Common myeloid progenitor, CD34-positive (primary cell): ENCODE results near the gene PDLIM4.

Experiments used
- CTCF ChIA-PET: fragments of 350-600 bp; sonication (Branson Sonifier 250); formaldehyde crosslinking; loops from one replicate; lab custom pipeline; 2021; ENCODE audit warnings: antibody characterized with exemption; lab: Charles Lee
- POLR2A ChIA-PET: fragments of 350-600 bp; sonication (Branson Sonifier 250); formaldehyde crosslinking; loops from one replicate; lab custom pipeline; 2021; ENCODE audit warnings: antibody characterized with exemption; lab: Charles Lee
- DNase-seq, 3 donors: peaks; one replicate each; pipeline versions ENCODE4 v3.0.0 to v3.0.0-alpha.2; 2013
- H3K27ac ChIP-seq, 2 experiments: 1 replicate in 1 of 2; 2 replicates in 1 of 2; pipeline ENCODE4 v1.7.0; 2013; ENCODE audit warnings: inconsistent platforms in 2 of 2, low read length in 2 of 2, mild to moderate bottlenecking in 2 of 2, low read depth in 1 of 2, moderate library complexity in 1 of 2; ENCODE audit not compliant: severe bottlenecking in 2 of 2, insufficient read depth in 1 of 2, poor library complexity in 1 of 2
- H3K27me3 ChIP-seq, 5 experiments: replicated peaks in 2 of 5; 1 replicate in 3 of 5; 2 replicates in 2 of 5; pipeline versions ENCODE4 v1.6.1 to v1.7.0; 2013; ENCODE audit warnings: low read length in 4 of 5, mild to moderate bottlenecking in 2 of 5, moderate library complexity in 2 of 5, inconsistent platforms in 1 of 5; ENCODE audit not compliant: insufficient read depth in 5 of 5, control insufficient read depth in 4 of 5
- H3K36me3 ChIP-seq, 4 experiments: 1 replicate in 2 of 4; 2 replicates in 2 of 4; pipeline versions ENCODE4 v1.6.1 to v1.7.0; 2013; ENCODE audit warnings: low read length in 3 of 4, control low read depth in 1 of 4, mild to moderate bottlenecking in 1 of 4; ENCODE audit not compliant: control insufficient read depth in 4 of 4, insufficient read depth in 4 of 4
- H3K4me1 ChIP-seq, 4 experiments: 1 replicate in 3 of 4; 2 replicates in 1 of 4; pipeline versions ENCODE4 v1.6.1 to v1.7.1; 2013; ENCODE audit warnings: low read length in 3 of 4, mild to moderate bottlenecking in 3 of 4, control low read depth in 1 of 4, inconsistent platforms in 1 of 4, moderate library complexity in 1 of 4; ENCODE audit not compliant: control insufficient read depth in 4 of 4, insufficient read depth in 4 of 4; ENCODE audit errors: control extremely low read depth in 1 of 4
- H3K4me3 ChIP-seq, 7 experiments: 1 replicate in 4 of 7; 2 replicates in 3 of 7; pipeline versions ENCODE4 v1.5.1 to v1.7.0; 2013; ENCODE audit warnings: mild to moderate bottlenecking in 7 of 7, low read length in 6 of 7, moderate library complexity in 6 of 7, inconsistent platforms in 2 of 7, low read depth in 2 of 7, control low read depth in 1 of 7; ENCODE audit not compliant: insufficient read depth in 4 of 7, control insufficient read depth in 1 of 7; ENCODE audit errors: extremely low read depth in 1 of 7
- H3K9me3 ChIP-seq, 5 experiments: 1 replicate in 4 of 5; 2 replicates in 1 of 5; pipeline versions ENCODE4 v1.6.1 to v1.7.1; 2013; ENCODE audit warnings: low read length in 4 of 5, mild to moderate bottlenecking in 2 of 5, inconsistent platforms in 1 of 5, low read depth in 1 of 5, moderate library complexity in 1 of 5; ENCODE audit not compliant: control insufficient read depth in 4 of 5, insufficient read depth in 2 of 5; ENCODE audit errors: control extremely low read depth in 1 of 5
- WGBS: methylation state at CpG from one replicate; pipeline ENCODE4 v1.1.5; 2013; ENCODE audit not compliant: insufficient coverage; 5-methylcytosine and 5-hydroxymethylcytosine counted together

PDLIM4 gene

DNA sequence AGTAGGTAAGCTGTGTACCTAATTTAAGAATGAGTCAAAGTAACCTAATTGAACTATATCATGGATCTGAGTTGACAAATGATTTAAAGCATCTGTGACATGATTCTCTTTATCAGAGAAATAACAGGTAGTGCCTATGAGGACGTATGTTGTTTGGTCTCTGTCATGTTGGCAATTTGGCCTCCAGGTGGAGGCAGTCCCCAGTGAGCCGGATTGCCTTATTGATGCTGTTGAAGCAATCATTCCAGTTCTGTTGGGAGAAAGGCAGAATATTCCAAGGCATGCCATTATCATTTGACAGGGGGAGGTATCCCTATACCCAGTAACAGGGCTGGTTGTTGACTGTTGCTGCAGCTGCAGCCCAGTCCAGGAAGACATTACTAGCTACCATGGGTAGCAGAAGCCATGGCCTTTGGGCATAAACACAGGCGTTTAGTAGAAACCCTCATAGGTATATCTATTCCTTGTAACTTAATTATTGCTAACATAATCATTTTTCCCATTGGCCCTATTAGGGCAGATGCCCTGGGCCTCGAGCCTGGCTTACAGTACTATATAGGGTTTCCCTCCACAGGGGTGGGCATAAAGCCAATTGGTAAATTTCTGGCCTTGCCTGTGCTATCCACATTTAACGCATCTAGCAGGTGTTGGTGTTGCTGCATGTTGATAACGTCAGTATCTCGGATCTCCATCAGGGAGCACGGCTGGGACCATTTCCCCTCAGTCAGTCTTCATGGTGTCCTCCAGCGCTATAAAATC, 24.5 kb downstream of the PDLIM4 start:
- WGBS = 100% methylated on average over 7 of the region's 9 CpGs
- Histone ChIP-seq H3K27me3 (no peaks in the 10 kb centered on the region), H3K36me3 (no peaks in the 10 kb centered on the region), H3K4me1 (no peaks in the 10 kb centered on the region), H3K9me3 (no peaks in the 10 kb centered on the region), H3K27ac (no peak overlapping the region), H3K4me3 (no peak overlapping the region)
- CTCF ChIA-PET = interaction anchor here (0.8 to 4.5 kb wide), 8 partner anchors 10 to 44 kb away, joined by 3 to 26 read pairs (median 4); no protein-coding TSS in a partner anchor
- no peak for DNase-seq
- POLR2A ChIA-PET = interaction anchor here (1.1 kb wide), 1 partner anchor 11 kb away, joined by 4 read pairs; no protein-coding TSS in a partner anchor

DNA sequence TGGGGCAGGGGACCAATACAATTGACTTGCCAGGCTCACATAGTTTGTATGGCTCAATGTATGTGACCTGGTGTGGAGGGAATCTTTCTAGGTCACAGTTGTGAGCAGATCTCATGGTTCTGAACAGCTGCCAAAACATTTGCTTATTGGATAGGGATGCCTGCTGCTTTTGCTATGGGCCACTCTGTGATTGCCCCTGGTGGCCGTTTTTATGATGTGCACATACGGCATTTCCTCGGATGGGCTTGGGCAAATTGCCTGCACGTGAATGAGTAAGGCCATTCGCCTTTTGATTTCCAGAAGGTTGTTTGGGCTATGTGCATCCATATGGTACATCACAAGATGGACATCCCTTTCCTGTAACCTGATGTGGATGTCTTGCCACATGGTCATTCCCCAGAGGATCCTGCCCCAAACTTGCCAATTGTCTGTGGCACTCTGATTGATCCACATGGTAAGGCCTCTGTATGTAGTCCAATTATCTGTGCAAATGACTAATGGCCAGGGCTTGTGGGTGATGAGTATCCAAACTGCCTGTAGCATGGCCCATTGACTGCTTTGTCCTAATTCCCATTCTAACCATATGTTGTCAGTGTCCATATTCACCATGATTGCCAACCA, 26.0 kb downstream of the PDLIM4 start:
- ChIA-PET POLR2A (no interaction called here), CTCF (interaction anchor here (1.1 to 4.5 kb wide), 3 partner anchors 9 to 37 kb away, joined by 3 to 26 read pairs (median 6); no protein-coding TSS in a partner anchor)
- WGBS = 91% methylated on average over 5 of the region's 5 CpGs
- peak in 2 of 3 donors; percentile 55 to 57 for DNase-seq
- no peaks in the 10 kb centered on the region for H3K36me3 ChIP-seq
- H3K4me1 ChIP-seq = no peaks in the 10 kb centered on the region
- H3K27me3 ChIP-seq = no peaks in the 10 kb centered on the region
- H3K9me3 ChIP-seq = no peaks in the 10 kb centered on the region
- no peak overlapping the region for H3K4me3 ChIP-seq
- H3K27ac ChIP-seq = no peak overlapping the region

DNA sequence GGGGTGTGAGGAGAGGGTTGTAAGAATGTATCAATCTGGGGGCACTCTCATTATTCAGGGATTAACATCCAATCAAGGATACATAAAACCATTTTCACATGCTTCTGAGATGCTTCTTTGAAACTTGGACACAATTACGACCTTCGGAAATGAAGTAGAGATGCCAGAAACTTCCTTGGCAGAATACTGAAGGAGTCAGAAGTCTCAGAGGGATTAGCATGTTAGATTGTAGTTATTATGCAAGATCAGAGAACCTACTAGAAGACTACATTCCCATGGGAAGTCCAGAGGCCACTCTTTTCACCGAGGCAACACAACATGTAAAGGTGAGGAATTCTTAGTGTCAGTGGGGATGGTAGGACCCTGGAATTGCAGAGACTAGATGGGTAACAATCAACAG, 31.6 kb downstream of the PDLIM4 start:
- H3K36me3 ChIP-seq = no peaks in the 10 kb centered on the region
- no peak for DNase-seq
- WGBS = 100% methylated on average over 2 of the region's 3 CpGs
- peaks cover 8 to 17% (median 15%) of the 10 kb centered on the region in 4 experiments for H3K4me1 ChIP-seq
- H3K27ac ChIP-seq = no peak overlapping the region
- H3K4me3 ChIP-seq = no peak overlapping the region
- H3K27me3 ChIP-seq = peaks cover 0 to 2% (median 0%) of the 10 kb centered on the region in 5 experiments
- POLR2A ChIA-PET = no interaction called here
- CTCF ChIA-PET = interaction anchor here (0.8 kb wide), 1 partner anchor 51 kb away, joined by 3 read pairs; no protein-coding TSS in a partner anchor
- H3K9me3 ChIP-seq = no peaks in the 10 kb centered on the region

DNA sequence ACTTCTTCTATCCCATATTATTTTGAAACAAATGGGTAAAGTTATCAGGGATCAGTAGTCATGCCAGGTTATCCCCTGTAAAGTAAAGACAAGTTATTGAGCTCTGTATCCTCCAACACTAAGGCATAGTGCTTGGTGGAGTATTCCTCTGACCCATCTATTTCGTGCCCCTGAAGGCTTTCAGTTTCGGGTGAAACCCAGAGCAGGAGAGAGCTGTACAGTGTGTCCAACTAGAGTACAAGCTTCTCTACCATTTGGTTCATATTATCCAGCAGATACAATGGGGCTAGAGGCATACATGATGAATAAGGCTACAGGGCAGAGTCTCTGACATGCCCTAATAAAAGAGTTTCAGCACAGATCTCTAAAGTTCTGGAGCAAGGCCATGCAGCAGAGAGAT, 33.5 kb downstream of the PDLIM4 start:
- Histone ChIP-seq H3K27me3 (peaks cover 0 to 2% (median 0%) of the 10 kb centered on the region in 5 experiments), H3K4me3 (no peak overlapping the region), H3K36me3 (no peaks in the 10 kb centered on the region), H3K4me1 (peaks cover 14 to 36% (median 33%) of the 10 kb centered on the region in 4 experiments), H3K9me3 (no peaks in the 10 kb centered on the region), H3K27ac (no peak overlapping the region)
- POLR2A ChIA-PET = interaction anchor here (1.1 kb wide), 1 partner anchor 88 kb away, joined by 3 read pairs; no protein-coding TSS in a partner anchor
- CTCF ChIA-PET = interaction anchor here (3.4 to 6.6 kb wide), 2 partner anchors 10 to 17 kb away, joined by 26 to 41 read pairs; no protein-coding TSS in a partner anchor
- WGBS = 100% methylated on average over 1 of the region's 2 CpGs
- DNase-seq = no peak

DNA sequence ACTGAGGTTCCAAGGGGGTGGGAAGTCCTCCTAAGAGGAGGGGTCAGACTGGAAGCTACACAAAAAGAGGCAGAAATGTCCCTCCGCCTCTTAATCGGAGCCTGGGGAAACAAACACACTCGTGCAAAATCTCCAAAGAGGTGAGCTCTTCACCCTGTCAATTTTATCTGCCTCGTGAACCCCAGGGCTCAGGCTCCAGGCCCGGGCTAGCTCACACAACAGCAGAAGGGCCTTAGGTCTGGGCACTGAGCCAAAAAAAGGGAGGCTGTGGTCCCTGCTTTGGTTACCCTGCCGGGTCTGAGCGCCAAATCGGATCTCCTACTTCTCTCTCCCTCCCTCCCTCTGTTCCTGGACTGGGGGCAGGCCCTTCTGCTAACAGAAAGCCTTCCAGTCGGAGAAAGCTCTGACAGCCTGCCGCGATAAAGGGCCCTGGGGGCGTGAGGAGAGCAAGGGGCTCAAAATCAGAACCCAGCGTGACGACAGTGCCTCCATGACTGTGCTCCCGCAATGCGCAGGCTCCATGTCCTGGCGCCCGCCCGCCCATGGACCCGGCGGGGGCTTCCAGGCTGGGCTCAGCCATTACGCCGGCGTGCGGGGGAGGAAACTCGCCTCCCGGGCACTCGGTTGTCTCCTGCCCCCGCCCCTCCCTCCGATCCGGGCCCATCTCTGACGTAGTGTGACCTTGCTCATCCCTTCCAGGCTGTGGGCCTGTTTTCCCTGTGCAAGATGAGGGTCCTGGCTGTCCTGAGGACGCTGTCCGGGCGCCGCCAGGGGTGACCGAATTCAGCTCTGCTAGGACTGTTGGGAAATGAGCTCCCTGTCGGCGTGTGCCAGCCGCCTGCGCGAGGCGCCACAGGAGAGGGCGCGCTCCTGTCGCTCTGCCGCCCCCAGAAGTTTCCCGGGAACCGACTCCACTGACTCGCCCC, 35.8 kb downstream of the PDLIM4 start:
- CTCF ChIA-PET = interaction anchor here (0.6 to 6.6 kb wide), 18 partner anchors 10 to 112 kb away, joined by 3 to 41 read pairs (median 5); partner anchors contain the start of gene SLC22A5
- POLR2A ChIA-PET = interaction anchor here (0.6 to 2.0 kb wide), 6 partner anchors 12 to 91 kb away, joined by 3 to 14 read pairs (median 3); partner anchors contain the start of gene SLC22A5

DNA sequence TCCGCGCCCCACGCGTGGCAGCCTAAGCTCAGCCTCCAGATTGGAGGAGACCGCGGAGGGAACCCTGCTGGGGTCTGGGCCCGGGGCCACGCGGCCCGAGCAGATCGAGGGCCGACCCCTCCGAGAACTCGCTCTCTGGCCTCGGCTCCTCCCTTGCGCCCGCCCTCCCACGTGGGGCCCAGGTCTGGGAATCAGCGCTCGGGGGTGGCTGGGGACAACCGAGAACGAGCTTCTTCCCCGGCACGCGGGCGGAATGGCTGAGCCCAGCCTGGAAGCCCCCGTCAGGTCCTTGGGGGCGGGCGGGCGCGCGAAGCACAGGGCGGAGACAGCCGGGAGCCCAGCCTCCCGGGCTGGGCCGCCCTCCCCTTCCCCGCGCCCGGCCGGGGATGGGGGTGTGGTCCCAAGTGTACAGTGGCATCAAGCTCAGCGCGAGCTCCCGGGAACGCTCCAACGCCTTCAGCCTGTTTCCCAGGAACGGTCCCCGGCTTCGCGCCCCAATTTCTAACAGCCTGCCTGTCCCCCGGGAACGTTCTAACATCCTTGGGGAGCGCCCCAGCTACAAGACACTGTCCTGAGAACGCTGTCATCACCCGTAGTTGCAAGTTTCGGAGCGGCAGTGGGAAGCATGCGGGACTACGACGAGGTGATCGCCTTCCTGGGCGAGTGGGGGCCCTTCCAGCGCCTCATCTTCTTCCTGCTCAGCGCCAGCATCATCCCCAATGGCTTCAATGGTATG, 36.7 kb downstream of the PDLIM4 start, which contains the start of gene SLC22A4:
TSS of gene SLC22A4 (plus strand) at position 403 of the 736 bp plus-strand sequence. CDS start at position 626, 223 bp downstream.
- peaks cover 14 to 46% (median 36%) of the 10 kb centered on the region in 4 experiments for H3K4me1 ChIP-seq
- no peaks in the 10 kb centered on the region for H3K9me3 ChIP-seq
- DNase-seq = peak; percentile 87 to 95 (median 95)
- peaks cover 0 to 2% (median 0%) of the 10 kb centered on the region in 5 experiments for H3K27me3 ChIP-seq
- H3K4me3 ChIP-seq = peak within 1 kb of the TSS; percentile 52 to 88 (median 68)
- 0% methylated on average over 59 of the region's 63 CpGs for WGBS
- ChIA-PET POLR2A (interaction anchor here (0.9 to 2.0 kb wide), 4 partner anchors 13 to 90 kb away, joined by 3 to 14 read pairs (median 4); partner anchors contain the start of gene SLC22A5), CTCF (interaction anchor here (0.6 to 6.6 kb wide), 16 partner anchors 9 to 113 kb away, joined by 3 to 41 read pairs (median 5); partner anchors contain the start of gene SLC22A5)
- peak within 1 kb of the TSS; percentile 53 to 78 for H3K27ac ChIP-seq
- no peaks in the 10 kb centered on the region for H3K36me3 ChIP-seq

More for the DNA sequence above, 35.8 kb downstream of the PDLIM4 start:
- Histone ChIP-seq H3K4me1 (peaks cover 14 to 43% (median 36%) of the 10 kb centered on the region in 4 experiments), H3K27me3 (peaks cover 0 to 2% (median 0%) of the 10 kb centered on the region in 5 experiments), H3K36me3 (no peaks in the 10 kb centered on the region), H3K4me3 (peak overlapping the region; percentile 24 to 88 (median 68)), H3K27ac (peak overlapping the region; percentile 53 to 78), H3K9me3 (no peaks in the 10 kb centered on the region)
- WGBS = 3% methylated on average over 42 of the region's 50 CpGs
- DNase-seq = peak; percentile 84 to 93 (median 93)
